ENCODE measurements around the gene PHTF2.
"Not testable (repeated sequence)": the region's sequence is repeated elsewhere in the genome, so short reads cannot be mapped to it uniquely, and the experiment has no call there.

Gene PHTF2

DNA sequence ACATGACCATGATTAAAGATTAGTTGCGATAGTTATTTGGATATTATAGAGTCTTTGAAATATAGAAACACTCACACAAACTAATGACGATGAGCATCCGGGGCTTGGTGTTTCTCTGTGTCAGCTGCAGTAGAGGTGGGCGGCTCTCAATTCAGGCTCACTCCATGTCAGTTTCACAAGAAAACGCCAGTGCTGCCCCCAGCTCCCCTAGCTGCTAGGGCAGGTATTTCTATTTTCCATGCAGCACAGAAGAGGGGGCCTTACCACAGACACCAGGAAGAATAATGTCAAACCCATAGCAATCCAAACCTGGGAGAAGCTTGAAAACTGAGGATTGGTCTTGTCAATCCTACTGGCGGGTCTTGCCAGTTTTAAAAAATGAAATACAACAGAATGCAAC is 197.1 kb downstream of the PHTF2 start:
- ATAC-seq: peak; percentile 61
- TF ChIP-seq, protein P1, sequence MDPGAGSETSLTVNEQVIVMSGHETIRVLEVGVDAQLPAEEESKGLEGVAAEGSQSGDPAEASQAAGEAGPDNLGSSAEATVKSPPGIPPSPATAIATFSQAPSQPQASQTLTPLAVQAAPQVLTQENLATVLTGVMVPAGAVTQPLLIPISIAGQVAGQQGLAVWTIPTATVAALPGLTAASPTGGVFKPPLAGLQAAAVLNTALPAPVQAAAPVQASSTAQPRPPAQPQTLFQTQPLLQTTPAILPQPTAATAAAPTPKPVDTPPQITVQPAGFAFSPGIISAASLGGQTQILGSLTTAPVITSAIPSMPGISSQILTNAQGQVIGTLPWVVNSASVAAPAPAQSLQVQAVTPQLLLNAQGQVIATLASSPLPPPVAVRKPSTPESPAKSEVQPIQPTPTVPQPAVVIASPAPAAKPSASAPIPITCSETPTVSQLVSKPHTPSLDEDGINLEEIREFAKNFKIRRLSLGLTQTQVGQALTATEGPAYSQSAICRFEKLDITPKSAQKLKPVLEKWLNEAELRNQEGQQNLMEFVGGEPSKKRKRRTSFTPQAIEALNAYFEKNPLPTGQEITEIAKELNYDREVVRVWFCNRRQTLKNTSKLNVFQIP (CRISPR knock-in tag; IDR thresholded peaks at IDR 0.05; ENCODE audit: borderline replicate concordance, low read depth): no peak
- TF ChIP-seq TCF4 (CRISPR knock-in tag; IDR thresholded peaks at IDR 0.05; ENCODE audit: borderline replicate concordance) (no peak), BACH2 (CRISPR knock-in tag; IDR thresholded peaks at IDR 0.05; ENCODE audit: borderline replicate concordance) (no peak), ZNF8 (CRISPR knock-in tag; IDR thresholded peaks at IDR 0.05) (no peak), PPARA (CRISPR knock-in tag; IDR thresholded peaks at IDR 0.05; ENCODE audit: borderline replicate concordance) (no peak), GLIS3 (CRISPR knock-in tag; IDR thresholded peaks at IDR 0.05) (no peak), CSDC2 (CRISPR knock-in tag; IDR thresholded peaks at IDR 0.05) (no peak), ZNF565 (CRISPR knock-in tag; conservative IDR thresholded peaks at IDR 0.05; ENCODE audit: low read depth) (no peak), ZFP30 (CRISPR knock-in tag; IDR thresholded peaks at IDR 0.05) (no peak), ESRRG (CRISPR knock-in tag; IDR thresholded peaks at IDR 0.05) (no peak), OSR1 (CRISPR knock-in tag; IDR thresholded peaks at IDR 0.05) (no peak), ZC3H10 (CRISPR knock-in tag; IDR thresholded peaks at IDR 0.05) (no peak), TOX (CRISPR knock-in tag; IDR thresholded peaks at IDR 0.05; ENCODE audit: borderline replicate concordance) (no peak), ZNF70 (CRISPR knock-in tag; IDR thresholded peaks at IDR 0.05) (no peak)
- TF ChIP-seq, protein P2, sequence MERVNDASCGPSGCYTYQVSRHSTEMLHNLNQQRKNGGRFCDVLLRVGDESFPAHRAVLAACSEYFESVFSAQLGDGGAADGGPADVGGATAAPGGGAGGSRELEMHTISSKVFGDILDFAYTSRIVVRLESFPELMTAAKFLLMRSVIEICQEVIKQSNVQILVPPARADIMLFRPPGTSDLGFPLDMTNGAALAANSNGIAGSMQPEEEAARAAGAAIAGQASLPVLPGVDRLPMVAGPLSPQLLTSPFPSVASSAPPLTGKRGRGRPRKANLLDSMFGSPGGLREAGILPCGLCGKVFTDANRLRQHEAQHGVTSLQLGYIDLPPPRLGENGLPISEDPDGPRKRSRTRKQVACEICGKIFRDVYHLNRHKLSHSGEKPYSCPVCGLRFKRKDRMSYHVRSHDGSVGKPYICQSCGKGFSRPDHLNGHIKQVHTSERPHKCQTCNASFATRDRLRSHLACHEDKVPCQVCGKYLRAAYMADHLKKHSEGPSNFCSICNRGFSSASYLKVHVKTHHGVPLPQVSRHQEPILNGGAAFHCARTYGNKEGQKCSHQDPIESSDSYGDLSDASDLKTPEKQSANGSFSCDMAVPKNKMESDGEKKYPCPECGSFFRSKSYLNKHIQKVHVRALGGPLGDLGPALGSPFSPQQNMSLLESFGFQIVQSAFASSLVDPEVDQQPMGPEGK (CRISPR knock-in tag; IDR thresholded peaks at IDR 0.05; ENCODE audit: borderline replicate concordance): no peak
- TF ChIP-seq, protein P3, sequence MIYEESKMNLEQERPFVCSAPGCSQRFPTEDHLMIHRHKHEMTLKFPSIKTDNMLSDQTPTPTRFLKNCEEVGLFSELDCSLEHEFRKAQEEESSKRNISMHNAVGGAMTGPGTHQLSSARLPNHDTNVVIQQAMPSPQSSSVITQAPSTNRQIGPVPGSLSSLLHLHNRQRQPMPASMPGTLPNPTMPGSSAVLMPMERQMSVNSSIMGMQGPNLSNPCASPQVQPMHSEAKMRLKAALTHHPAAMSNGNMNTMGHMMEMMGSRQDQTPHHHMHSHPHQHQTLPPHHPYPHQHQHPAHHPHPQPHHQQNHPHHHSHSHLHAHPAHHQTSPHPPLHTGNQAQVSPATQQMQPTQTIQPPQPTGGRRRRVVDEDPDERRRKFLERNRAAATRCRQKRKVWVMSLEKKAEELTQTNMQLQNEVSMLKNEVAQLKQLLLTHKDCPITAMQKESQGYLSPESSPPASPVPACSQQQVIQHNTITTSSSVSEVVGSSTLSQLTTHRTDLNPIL (CRISPR knock-in tag; IDR thresholded peaks at IDR 0.05; ENCODE audit: low read depth): no peak
- TF ChIP-seq, protein P4, sequence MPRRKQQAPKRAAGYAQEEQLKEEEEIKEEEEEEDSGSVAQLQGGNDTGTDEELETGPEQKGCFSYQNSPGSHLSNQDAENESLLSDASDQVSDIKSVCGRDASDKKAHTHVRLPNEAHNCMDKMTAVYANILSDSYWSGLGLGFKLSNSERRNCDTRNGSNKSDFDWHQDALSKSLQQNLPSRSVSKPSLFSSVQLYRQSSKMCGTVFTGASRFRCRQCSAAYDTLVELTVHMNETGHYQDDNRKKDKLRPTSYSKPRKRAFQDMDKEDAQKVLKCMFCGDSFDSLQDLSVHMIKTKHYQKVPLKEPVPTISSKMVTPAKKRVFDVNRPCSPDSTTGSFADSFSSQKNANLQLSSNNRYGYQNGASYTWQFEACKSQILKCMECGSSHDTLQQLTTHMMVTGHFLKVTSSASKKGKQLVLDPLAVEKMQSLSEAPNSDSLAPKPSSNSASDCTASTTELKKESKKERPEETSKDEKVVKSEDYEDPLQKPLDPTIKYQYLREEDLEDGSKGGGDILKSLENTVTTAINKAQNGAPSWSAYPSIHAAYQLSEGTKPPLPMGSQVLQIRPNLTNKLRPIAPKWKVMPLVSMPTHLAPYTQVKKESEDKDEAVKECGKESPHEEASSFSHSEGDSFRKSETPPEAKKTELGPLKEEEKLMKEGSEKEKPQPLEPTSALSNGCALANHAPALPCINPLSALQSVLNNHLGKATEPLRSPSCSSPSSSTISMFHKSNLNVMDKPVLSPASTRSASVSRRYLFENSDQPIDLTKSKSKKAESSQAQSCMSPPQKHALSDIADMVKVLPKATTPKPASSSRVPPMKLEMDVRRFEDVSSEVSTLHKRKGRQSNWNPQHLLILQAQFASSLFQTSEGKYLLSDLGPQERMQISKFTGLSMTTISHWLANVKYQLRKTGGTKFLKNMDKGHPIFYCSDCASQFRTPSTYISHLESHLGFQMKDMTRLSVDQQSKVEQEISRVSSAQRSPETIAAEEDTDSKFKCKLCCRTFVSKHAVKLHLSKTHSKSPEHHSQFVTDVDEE (CRISPR knock-in tag; IDR thresholded peaks at IDR 0.05): no peak
- TF ChIP-seq, protein P5, sequence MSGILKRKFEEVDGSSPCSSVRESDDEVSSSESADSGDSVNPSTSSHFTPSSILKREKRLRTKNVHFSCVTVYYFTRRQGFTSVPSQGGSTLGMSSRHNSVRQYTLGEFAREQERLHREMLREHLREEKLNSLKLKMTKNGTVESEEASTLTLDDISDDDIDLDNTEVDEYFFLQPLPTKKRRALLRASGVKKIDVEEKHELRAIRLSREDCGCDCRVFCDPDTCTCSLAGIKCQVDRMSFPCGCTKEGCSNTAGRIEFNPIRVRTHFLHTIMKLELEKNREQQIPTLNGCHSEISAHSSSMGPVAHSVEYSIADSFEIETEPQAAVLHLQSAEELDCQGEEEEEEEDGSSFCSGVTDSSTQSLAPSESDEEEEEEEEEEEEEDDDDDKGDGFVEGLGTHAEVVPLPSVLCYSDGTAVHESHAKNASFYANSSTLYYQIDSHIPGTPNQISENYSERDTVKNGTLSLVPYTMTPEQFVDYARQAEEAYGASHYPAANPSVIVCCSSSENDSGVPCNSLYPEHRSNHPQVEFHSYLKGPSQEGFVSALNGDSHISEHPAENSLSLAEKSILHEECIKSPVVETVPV (CRISPR knock-in tag; IDR thresholded peaks at IDR 0.05): no peak

DNA sequence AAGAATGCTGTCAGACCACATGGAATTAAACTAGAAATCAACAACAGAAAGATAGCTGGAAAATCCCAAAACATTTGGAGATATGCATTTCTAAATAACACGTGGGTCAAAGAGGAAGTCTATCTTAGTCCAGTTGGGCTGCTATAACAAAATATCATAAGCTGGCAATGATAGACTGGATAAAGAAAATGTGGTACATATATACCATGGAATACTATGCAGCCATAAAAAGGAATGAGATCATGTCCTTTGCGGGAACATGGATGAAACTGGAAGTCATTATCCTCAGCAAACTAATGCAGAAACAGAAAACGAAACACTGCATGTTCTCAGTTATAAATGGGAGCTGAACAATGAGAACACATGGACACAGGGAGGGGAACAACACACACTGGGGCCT is 200.6 kb downstream of the PHTF2 start:
- TF ChIP-seq ZNF8 (CRISPR knock-in tag; IDR thresholded peaks at IDR 0.05): peak; percentile 70; the same call in 1 of the 2 replicates
- ATAC-seq: not testable (repeated sequence)

DNA sequence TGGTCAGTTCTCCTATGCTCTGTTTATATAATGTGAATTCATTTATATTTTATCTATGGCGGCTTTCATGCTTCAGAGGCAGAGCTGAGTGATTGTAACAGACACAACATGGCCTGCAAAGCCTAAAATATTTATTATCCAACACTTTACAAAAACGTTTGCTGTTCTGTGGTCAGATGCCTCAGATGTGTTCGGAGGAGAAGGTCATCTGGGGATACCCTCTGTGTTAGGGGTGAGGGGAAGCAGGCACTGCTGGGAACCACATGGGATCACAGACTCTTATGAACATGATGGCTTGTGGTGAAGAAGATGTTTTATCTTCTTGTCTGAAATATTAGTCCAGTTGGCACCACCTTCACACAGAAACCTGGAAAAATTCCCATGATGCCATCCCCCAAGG is 203.4 kb downstream of the PHTF2 start:
- TF ChIP-seq RARB (CRISPR knock-in tag; IDR thresholded peaks at IDR 0.05) (no peak), ARNTL (CRISPR knock-in tag; IDR thresholded peaks at IDR 0.05; ENCODE audit: borderline replicate concordance, low read depth) (no peak), ZFP30 (CRISPR knock-in tag; IDR thresholded peaks at IDR 0.05) (no peak), TOX (CRISPR knock-in tag; IDR thresholded peaks at IDR 0.05; ENCODE audit: borderline replicate concordance) (no peak)
- ATAC-seq: no peak

DNA sequence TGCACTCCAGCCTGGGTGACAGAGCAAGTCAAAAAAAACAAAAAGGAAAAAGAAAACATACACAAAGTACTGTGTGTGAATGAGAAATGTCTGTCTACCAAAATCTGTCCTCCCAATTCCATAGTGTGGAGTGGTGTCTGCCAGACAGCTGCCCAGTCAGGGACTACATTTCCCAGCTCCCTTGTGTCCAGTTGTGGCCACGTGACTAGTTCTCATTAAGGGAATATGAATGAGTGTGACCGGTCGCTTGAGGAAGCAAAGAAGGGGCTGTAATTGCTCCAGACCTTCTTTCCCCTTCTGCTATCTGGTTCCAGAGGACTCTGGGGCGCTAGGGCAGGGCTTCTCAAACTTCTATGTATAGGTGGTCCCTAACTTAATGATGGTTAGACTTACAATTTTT is 204.1 kb downstream of the PHTF2 start:
- no peak for ATAC-seq
- no peak for TF ChIP-seq ZNF565 (CRISPR knock-in tag; conservative IDR thresholded peaks at IDR 0.05; ENCODE audit: low read depth)
- TF ChIP-seq SNAI2 (CRISPR knock-in tag; IDR thresholded peaks at IDR 0.05): no peak
- no peak for TF ChIP-seq ISL1 (CRISPR knock-in tag; IDR thresholded peaks at IDR 0.05)
- no peak for TF ChIP-seq GLIS3 (CRISPR knock-in tag; IDR thresholded peaks at IDR 0.05)
- TF ChIP-seq, protein P4 (CRISPR knock-in tag; IDR thresholded peaks at IDR 0.05): no peak
- TF ChIP-seq, protein P2 (CRISPR knock-in tag; IDR thresholded peaks at IDR 0.05; ENCODE audit: borderline replicate concordance): no peak
- TF ChIP-seq ZNF70 (CRISPR knock-in tag; IDR thresholded peaks at IDR 0.05): no peak
- TF ChIP-seq ZC3H10 (CRISPR knock-in tag; IDR thresholded peaks at IDR 0.05): no peak
- TF ChIP-seq ARNTL (CRISPR knock-in tag; IDR thresholded peaks at IDR 0.05; ENCODE audit: borderline replicate concordance, low read depth): no peak

Measured in SK-N-SH treated with all-trans-retinoic acid at 6 μM for 48 hours (cell line).